HG03097 (cell line): ENCODE data around the gene DEPDC5.

Source experiments
- ATAC-seq: cut with Tn5 transposase; IDR thresholded peaks from one replicate; pipeline ENCODE4 v1.9.1; 2021; ENCODE audit not compliant: unreplicated experiment, low FRiP score

The DEPDC5 gene

GRCh38 chr22:31846161-31847115, 92.6 kb downstream of the DEPDC5 start:
- ATAC-seq: no peak

GRCh38 chr22:31848411-31848810, 94.6 kb downstream of the DEPDC5 start:
- ATAC-seq: no peak

- no peak for ATAC-seq
Measured at GRCh38 chr22:31850135-31850534, 96.3 kb downstream of the DEPDC5 start.

GRCh38 chr22:31852691-31853421, 99.0 kb downstream of the DEPDC5 start:
- ATAC-seq: no peak

GRCh38 chr22:31853736-31854495, 100.1 kb downstream of the DEPDC5 start:
- no peak for ATAC-seq

- no peak for ATAC-seq
Measured at GRCh38 chr22:31857247-31857646, 103.4 kb downstream of the DEPDC5 start.

GRCh38 chr22:31861226-31861840, 107.5 kb downstream of the DEPDC5 start:
- no peak for ATAC-seq

GRCh38 chr22:31866918-31867317, 113.1 kb downstream of the DEPDC5 start:
- no peak for ATAC-seq

- no peak for ATAC-seq
Measured at GRCh38 chr22:31867386-31868153, 113.8 kb downstream of the DEPDC5 start.

GRCh38 chr22:31869739-31870138, 115.9 kb downstream of the DEPDC5 start:
- ATAC-seq: no peak

GRCh38 chr22:31870890-31871289, 117.1 kb downstream of the DEPDC5 start:
- ATAC-seq: no peak

- ATAC-seq: no peak
Measured at GRCh38 chr22:31871480-31871879, 117.7 kb downstream of the DEPDC5 start.

GRCh38 chr22:31872209-31872608, 118.4 kb downstream of the DEPDC5 start:
- no peak for ATAC-seq

GRCh38 chr22:31874821-31875220, 121.0 kb downstream of the DEPDC5 start:
- no peak for ATAC-seq

GRCh38 chr22:31876156-31876920, 122.5 kb downstream of the DEPDC5 start:
- no peak for ATAC-seq

GRCh38 chr22:31879585-31879984, 125.8 kb downstream of the DEPDC5 start:
- ATAC-seq: no peak

GRCh38 chr22:31881200-31881599, 127.4 kb downstream of the DEPDC5 start:
- no peak for ATAC-seq

- no peak for ATAC-seq
Measured at GRCh38 chr22:31881865-31882264, 128.0 kb downstream of the DEPDC5 start.

GRCh38 chr22:31882971-31883370, 129.2 kb downstream of the DEPDC5 start:
- ATAC-seq: no peak
